Hepatic stellate cell (primary cell): ENCODE data around the gene GCGR.

Experiments used
- DNase-seq: peaks from one replicate; pipeline ENCODE4 v3.0.0; 2011; ENCODE audit warnings: low spot score

The GCGR gene

GRCh38 chr17:81846743-81847689, 43.1 kb downstream of the GCGR start:
- DNase-seq, result no peak

- DNase-seq, result no peak
These were observed 45.5 kb downstream of the GCGR start for GRCh38 chr17:81849457-81849856.

GRCh38 chr17:81851423-81851822, 47.5 kb downstream of the GCGR start:
- no peak for DNase-seq

- DNase-seq, result no peak
These were observed 48.3 kb downstream of the GCGR start for GRCh38 chr17:81852237-81852636.

- no peak for DNase-seq
These were observed 51.2 kb downstream of the GCGR start for GRCh38 chr17:81854974-81855774.

- DNase-seq, result no peak
These were observed 54.4 kb downstream of the GCGR start for GRCh38 chr17:81858170-81858966.

- no peak for DNase-seq
These were observed 55.3 kb downstream of the GCGR start for GRCh38 chr17:81858967-81859905.

GRCh38 chr17:81859906-81860755, 56.2 kb downstream of the GCGR start, which contains the start of gene P4HB:
P4HB (minus strand) TSS chr17:81860535; CDS start chr17:81860471, 64 bp downstream.
- no peak for DNase-seq

- peak; percentile 100 for DNase-seq
These were observed 57.0 kb downstream of the GCGR start for GRCh38 chr17:81860756-81861568.

- no peak for DNase-seq
These were observed 59.2 kb downstream of the GCGR start for GRCh38 chr17:81863123-81863675.
